ENCODE data around the gene SOCS7. TPM values are rescaled to one million over a fixed set of nuclear protein-coding genes. Genes with fewer than 3 reads are reported as not detected.

The SOCS7 gene
- total RNA-seq, 1 donor from 2014 or later, result 32.3 TPM

DNA sequence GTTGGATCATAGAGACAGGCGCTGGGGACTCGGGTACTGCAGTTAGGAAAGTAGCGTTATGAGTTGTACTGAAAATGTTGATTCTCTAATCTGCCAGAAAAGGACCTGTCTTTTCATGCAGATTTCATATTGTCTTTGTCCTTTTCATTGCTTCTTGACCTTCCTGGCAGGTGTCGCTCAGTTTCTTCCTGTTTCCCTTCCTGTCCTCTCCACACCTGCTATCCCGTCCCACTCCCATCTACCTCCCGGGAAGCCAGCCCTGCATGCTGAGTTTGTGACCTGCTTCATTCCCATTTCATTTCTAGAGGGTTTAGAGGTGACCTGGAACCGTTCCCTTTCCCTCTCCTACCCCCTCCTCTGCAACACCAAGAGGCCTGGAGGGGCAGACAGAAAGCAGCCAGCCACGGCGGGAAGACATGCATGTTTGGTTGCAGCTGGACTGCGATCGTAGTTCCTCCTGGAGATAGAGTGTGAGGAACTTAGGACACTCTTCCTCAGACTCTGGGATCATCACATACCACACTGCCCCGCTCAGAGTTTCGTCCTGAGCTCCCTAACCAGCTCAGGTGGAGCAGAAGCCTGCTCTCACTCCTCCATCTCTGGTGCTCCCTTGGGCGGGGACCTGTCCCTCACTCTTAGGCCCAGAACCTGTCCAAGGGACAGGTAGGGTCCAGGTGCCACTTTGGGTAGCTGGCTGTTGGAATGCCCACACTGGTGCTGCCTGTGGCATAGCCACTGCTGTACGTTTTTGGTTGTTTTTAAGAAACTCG is 52.7 kb downstream of the SOCS7 start:
- H3K27me3 Mint-ChIP-seq (ENCODE audit: insufficient read depth), result no peaks in the 10 kb centered on the region
- no peak overlapping the region for H3K4me3 Mint-ChIP-seq
- intact Hi-C loops (cut with micrococcal nuclease), result no loop called here
- no peak overlapping the region for H3K27ac Mint-ChIP-seq
- no peak for DNase-seq (ENCODE audit: low spot score)
- peaks cover 10% of the 10 kb centered on the region for H3K36me3 Mint-ChIP-seq (ENCODE audit: low read depth)
- H3K4me1 Mint-ChIP-seq (ENCODE audit: low read depth), result no peaks in the 10 kb centered on the region
- H3K9me3 Mint-ChIP-seq, result no peaks in the 10 kb centered on the region

GRCh38 chr17:38405654-38406053 is 54.0 kb downstream of the SOCS7 start:
- intact Hi-C loops (cut with micrococcal nuclease), result no loop called here
- Mint-ChIP-seq H3K36me3 (ENCODE audit: low read depth) (peaks cover 2% of the 10 kb centered on the region), H3K9me3 (no peaks in the 10 kb centered on the region), H3K27ac (no peak overlapping the region), H3K4me1 (ENCODE audit: low read depth) (no peaks in the 10 kb centered on the region), H3K4me3 (no peak overlapping the region), H3K27me3 (ENCODE audit: insufficient read depth) (no peaks in the 10 kb centered on the region)
- no peak for DNase-seq (ENCODE audit: low spot score)

DNA sequence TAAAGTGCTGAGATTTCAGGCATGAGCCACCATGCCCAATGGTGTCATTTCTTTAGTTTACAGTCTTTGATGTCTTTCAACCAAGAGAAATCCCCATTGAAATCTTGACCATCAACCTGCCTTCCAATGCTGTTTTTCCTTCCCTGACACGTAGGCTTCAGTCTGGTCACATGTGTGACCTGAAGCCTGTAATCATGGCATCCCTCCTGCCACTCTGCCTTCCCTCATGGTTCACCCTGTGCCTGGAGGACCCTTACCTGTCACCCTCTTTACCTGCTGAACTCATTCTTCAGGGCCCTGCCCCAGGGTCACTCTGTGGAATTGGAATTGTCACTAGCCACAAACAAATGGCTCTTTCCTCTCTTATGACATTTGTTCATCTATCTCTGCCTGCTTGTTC is 58.6 kb downstream of the SOCS7 start:
- H3K27ac Mint-ChIP-seq, result no peak overlapping the region
- no peaks in the 10 kb centered on the region for H3K9me3 Mint-ChIP-seq
- intact Hi-C loops (cut with micrococcal nuclease), result no loop called here

GRCh38 chr17:38415250-38416194 is 63.9 kb downstream of the SOCS7 start:
- H3K36me3 Mint-ChIP-seq (ENCODE audit: low read depth), result no peaks in the 10 kb centered on the region
- no peaks in the 10 kb centered on the region for H3K9me3 Mint-ChIP-seq
- peaks cover 31% of the 10 kb centered on the region for H3K27me3 Mint-ChIP-seq (ENCODE audit: insufficient read depth)
- no peak for DNase-seq (ENCODE audit: low spot score)
- no peaks in the 10 kb centered on the region for H3K4me1 Mint-ChIP-seq (ENCODE audit: low read depth)
- intact Hi-C loops (cut with micrococcal nuclease), result no loop called here
- H3K27ac Mint-ChIP-seq, result peak overlapping the region; percentile 78
- peak overlapping the region; percentile 37 for H3K4me3 Mint-ChIP-seq

More for the DNA sequence above, 58.6 kb downstream of the SOCS7 start:
- Mint-ChIP-seq H3K36me3 (ENCODE audit: low read depth) (no peaks in the 10 kb centered on the region), H3K4me1 (ENCODE audit: low read depth) (no peaks in the 10 kb centered on the region), H3K27me3 (ENCODE audit: insufficient read depth) (peaks cover 2% of the 10 kb centered on the region), H3K4me3 (no peak overlapping the region)
- DNase-seq (ENCODE audit: low spot score), result no peak

- Mint-ChIP-seq H3K27me3 (ENCODE audit: insufficient read depth) (peaks cover 35% of the 10 kb centered on the region), H3K4me3 (no peak overlapping the region), H3K27ac (no peak overlapping the region), H3K36me3 (ENCODE audit: low read depth) (no peaks in the 10 kb centered on the region), H3K9me3 (no peaks in the 10 kb centered on the region), H3K4me1 (ENCODE audit: low read depth) (no peaks in the 10 kb centered on the region)
- intact Hi-C loops (cut with micrococcal nuclease), result no loop called here
- no peak for DNase-seq (ENCODE audit: low spot score)
These were observed 65.2 kb downstream of the SOCS7 start for GRCh38 chr17:38416840-38417209.

- Mint-ChIP-seq H3K4me3 (no peak overlapping the region), H3K4me1 (ENCODE audit: low read depth) (no peaks in the 10 kb centered on the region), H3K9me3 (no peaks in the 10 kb centered on the region), H3K36me3 (ENCODE audit: low read depth) (no peaks in the 10 kb centered on the region), H3K27me3 (ENCODE audit: insufficient read depth) (peaks cover 41% of the 10 kb centered on the region), H3K27ac (no peak overlapping the region)
- intact Hi-C loops (cut with micrococcal nuclease), result no loop called here
- no peak for DNase-seq (ENCODE audit: low spot score)
These were observed 65.7 kb downstream of the SOCS7 start for GRCh38 chr17:38417210-38417951.

GRCh38 chr17:38418062-38418692 is 66.5 kb downstream of the SOCS7 start:
- Mint-ChIP-seq H3K27me3 (ENCODE audit: insufficient read depth) (peaks cover 46% of the 10 kb centered on the region), H3K27ac (no peak overlapping the region), H3K4me3 (no peak overlapping the region), H3K9me3 (no peaks in the 10 kb centered on the region), H3K4me1 (ENCODE audit: low read depth) (no peaks in the 10 kb centered on the region), H3K36me3 (ENCODE audit: low read depth) (no peaks in the 10 kb centered on the region)
- no peak for DNase-seq (ENCODE audit: low spot score)
- intact Hi-C loops (cut with micrococcal nuclease), result no loop called here

- H3K9me3 Mint-ChIP-seq, result no peaks in the 10 kb centered on the region
- no peak overlapping the region for H3K4me3 Mint-ChIP-seq
- H3K27me3 Mint-ChIP-seq (ENCODE audit: insufficient read depth), result peaks cover 51% of the 10 kb centered on the region
These were observed 67.3 kb downstream of the SOCS7 start for GRCh38 chr17:38418693-38419507.

GRCh38 chr17:38419508-38419981 is 67.9 kb downstream of the SOCS7 start:
- DNase-seq (ENCODE audit: low spot score), result no peak
- Mint-ChIP-seq H3K4me3 (no peak overlapping the region), H3K27ac (no peak overlapping the region), H3K4me1 (ENCODE audit: low read depth) (no peaks in the 10 kb centered on the region), H3K9me3 (no peaks in the 10 kb centered on the region), H3K36me3 (ENCODE audit: low read depth) (no peaks in the 10 kb centered on the region), H3K27me3 (ENCODE audit: insufficient read depth) (peaks cover 57% of the 10 kb centered on the region)
- intact Hi-C loops (cut with micrococcal nuclease), result no loop called here

More at GRCh38 chr17:38418693-38419507, 67.3 kb downstream of the SOCS7 start:
- intact Hi-C loops (cut with micrococcal nuclease), result no loop called here
- H3K4me1 Mint-ChIP-seq (ENCODE audit: low read depth), result no peaks in the 10 kb centered on the region
- DNase-seq (ENCODE audit: low spot score), result no peak
- no peaks in the 10 kb centered on the region for H3K36me3 Mint-ChIP-seq (ENCODE audit: low read depth)
- no peak overlapping the region for H3K27ac Mint-ChIP-seq

GRCh38 chr17:38420518-38420917 is 68.9 kb downstream of the SOCS7 start:
- Mint-ChIP-seq H3K9me3 (no peaks in the 10 kb centered on the region), H3K4me3 (no peak overlapping the region), H3K4me1 (ENCODE audit: low read depth) (no peaks in the 10 kb centered on the region), H3K27ac (no peak overlapping the region), H3K27me3 (ENCODE audit: insufficient read depth) (peaks cover 66% of the 10 kb centered on the region), H3K36me3 (ENCODE audit: low read depth) (no peaks in the 10 kb centered on the region)
- intact Hi-C loops (cut with micrococcal nuclease), result no loop called here
- no peak for DNase-seq (ENCODE audit: low spot score)

- no peaks in the 10 kb centered on the region for H3K4me1 Mint-ChIP-seq (ENCODE audit: low read depth)
- H3K9me3 Mint-ChIP-seq, result no peaks in the 10 kb centered on the region
- no peak overlapping the region for H3K27ac Mint-ChIP-seq
- DNase-seq (ENCODE audit: low spot score), result no peak
- peaks cover 68% of the 10 kb centered on the region for H3K27me3 Mint-ChIP-seq (ENCODE audit: insufficient read depth)
- no peak overlapping the region for H3K4me3 Mint-ChIP-seq
- intact Hi-C loops (cut with micrococcal nuclease), result no loop called here
- H3K36me3 Mint-ChIP-seq (ENCODE audit: low read depth), result no peaks in the 10 kb centered on the region
These were observed 69.7 kb downstream of the SOCS7 start for GRCh38 chr17:38421171-38421841.
